Measurements from ENCODE around the gene ETFA.

ETFA gene

DNA sequence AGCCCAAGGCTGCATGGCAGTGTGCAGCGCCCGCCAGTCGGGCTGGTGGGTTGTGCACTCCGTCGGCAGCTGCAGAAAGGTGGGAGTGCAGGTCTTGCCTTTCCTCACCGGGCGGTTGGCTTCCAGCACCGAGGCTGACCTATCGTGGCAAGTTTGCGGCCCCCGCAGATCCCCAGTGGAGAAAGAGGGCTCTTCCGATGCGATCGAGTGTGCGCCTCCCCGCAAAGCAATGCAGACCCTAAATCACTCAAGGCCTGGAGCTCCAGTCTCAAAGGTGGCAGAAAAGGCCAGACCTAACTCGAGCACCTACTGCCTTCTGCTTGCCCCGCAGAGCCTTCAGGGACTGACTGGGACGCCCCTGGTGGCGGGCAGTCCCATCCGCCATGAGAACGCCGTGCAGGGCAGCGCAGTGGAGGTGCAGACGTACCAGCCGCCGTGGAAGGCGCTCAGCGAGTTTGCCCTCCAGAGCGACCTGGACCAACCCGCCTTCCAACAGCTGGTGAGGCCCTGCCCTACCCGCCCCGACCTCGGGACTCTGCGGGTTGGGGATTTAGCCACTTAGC lies 29.6 kb upstream of the ETFA start:
- DNase-seq (ENCODE audit: low spot score), result no peak

DNA sequence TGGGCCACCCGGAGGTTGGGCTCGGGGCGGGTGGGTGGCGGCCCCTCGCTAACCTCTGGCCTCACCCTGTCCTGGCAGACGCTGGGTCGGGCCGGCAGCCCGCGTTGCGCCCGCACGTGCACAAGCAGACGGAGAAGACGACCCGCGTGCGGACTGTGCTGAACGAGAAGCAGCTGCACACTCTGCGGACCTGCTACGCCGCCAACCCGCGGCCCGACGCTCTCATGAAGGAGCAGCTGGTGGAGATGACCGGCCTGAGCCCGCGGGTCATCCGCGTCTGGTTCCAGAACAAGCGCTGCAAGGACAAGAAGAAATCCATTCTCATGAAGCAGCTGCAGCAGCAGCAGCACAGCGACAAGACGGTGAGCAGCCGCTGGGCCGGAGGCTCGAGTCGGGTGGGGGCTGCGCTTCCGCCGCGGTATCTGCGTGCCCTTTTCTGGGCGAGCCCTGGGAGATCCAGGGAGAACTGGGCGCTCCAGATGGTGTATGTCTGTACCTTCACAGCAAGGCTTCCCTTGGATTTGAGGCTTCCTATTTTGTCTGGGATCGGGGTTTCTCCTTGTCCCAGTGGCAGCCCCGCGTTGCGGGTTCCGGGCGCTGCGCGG lies 29.0 kb upstream of the ETFA start:
- DNase-seq (ENCODE audit: low spot score), result no peak

DNA sequence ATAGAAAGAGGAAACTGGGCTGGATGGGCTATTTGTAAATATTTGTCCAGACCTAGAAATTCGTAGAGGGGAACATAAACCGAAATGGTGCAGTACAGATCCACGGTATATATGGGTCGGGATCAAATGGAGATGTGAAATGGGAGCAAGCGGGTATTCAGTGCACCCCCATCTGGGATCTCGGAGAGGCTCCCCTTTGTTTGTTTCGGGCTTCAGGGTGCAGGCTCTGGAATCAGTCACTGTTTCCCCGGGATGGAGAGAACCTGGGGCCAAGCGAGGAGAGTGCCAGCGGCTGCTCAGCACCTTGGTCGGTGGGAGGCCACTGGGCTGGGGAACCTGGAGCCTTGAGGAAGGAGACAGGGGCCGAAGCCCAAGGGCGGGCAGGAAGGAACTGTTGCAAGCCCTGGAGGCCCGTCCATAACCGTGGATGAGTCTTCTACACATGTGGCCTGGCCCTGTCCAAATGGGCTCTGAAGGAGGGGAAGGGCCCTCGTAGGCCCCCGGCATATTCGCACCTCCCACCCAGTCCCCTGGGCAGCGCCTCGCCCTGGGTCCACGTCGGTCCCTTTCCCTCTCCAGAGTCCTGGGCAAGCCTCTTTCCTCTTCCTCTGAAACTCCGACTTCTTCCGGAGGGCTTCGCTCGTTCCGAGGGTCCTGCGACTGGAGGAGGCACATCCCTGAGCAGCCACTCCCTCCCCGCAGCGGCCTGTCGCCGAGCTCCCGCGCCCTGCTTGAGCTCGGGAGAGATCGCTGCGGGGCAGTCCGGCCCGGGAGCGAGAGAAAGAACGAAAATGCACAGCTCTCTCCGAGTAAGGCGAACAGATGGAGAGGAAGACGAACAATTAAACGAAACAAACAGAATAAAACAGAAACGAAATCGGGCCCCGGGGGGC lies 28.3 kb upstream of the ETFA start:
- no peak for DNase-seq (ENCODE audit: low spot score)

DNA sequence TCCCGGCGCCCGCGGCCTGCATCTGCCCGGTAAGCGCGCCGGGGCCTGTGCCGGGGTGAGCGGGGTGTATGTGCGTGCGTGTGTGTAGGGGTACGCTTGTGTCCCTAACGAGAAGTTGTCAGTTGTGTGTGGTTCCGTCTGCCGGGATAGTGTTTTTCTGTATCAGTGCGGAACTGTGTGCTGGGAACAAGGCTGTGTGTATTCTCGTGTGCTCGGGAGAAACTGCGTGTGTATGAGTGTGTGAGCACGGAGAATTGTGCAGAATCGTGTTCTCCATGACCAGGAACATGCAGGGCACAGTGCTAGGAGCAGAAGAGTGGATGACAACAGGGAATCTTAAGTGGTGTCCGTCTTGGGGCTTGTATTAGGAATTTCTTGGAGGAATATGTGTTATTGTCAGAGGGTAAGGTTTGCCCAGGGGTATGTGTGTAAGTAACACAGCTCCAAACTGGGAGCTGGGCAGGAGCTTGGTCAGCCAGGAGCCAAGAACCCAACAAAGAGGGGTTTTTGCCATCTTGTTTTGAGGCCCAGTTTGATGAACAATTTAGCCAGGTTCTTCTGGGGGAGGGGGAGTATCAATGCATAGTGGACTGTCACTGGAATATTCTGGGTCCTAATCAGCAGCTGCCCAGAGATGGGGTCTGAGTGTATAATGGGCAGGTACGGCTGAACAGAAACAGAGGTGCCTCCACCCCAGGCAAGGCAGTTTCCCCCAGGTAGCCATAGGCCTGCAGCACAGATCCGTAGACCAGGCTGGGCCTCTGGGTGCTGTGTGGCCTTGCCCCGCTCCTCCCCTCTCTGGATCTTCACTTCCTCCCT lies 27.4 kb upstream of the ETFA start:
- no peak for DNase-seq (ENCODE audit: low spot score)

DNA sequence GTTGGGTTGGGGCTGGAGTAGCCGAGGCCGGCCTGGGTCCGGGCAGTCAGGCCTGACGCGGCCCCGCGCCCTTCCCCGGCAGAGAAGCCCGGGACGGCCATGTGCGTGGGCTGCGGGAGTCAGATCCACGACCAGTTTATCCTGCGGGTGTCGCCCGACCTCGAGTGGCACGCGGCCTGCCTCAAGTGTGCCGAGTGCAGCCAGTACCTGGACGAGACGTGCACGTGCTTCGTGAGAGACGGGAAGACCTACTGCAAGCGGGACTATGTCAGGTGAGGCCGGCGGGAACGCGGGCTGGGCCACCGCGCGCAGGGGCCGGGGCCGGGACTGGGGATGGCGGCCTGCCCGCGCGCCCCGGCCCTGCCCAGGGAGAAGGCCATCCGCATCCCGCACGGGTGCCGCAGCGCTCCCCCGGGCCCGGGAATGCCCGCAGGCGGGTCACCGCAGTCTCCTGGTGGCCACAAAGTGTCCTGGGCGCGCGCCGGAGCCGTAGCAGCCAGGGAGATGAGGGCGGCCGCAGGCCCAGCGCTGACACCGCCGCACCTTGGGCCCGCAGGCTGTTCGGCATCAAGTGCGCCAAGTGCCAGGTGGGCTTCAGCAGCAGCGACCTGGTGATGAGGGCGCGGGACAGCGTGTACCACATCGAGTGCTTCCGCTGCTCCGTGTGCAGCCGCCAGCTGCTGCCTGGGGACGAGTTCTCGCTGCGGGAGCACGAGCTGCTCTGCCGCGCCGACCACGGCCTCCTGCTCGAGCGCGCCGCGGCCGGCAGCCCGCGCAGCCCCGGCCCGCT lies 26.6 kb upstream of the ETFA start:
- DNase-seq (ENCODE audit: low spot score), result peak; percentile 42

DNA sequence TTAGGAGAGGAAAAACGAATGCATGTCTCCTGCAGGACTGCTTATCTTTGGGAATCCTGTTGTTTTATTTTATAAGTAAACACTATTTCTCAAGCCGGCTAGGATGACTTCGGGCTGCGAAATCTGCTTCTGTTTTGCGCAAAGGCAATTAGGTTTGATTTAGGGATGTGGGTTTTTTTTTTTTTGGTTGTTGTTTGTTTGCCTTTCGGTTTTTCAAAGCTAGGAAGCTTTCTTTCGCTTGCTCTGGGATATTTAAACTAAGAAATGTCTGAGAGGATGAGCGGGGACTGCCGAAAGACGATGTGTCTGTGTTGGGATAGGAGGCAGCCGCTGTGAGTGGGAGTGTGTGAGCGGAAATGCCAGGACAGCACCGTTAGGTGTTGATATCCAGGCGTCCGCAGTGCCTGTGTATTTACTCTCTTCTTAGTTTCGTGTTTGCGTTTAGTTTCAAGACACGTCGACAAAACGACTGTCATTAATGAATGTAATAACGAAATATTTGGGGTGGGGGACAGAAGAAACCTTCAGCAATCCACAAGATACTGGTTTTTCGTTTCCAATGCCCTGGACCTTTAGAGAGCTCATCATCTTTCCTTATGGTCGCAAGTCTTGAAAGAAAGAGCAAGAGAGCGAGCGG lies 25.9 kb upstream of the ETFA start:
- DNase-seq (ENCODE audit: low spot score), result peak; percentile 65

DNA sequence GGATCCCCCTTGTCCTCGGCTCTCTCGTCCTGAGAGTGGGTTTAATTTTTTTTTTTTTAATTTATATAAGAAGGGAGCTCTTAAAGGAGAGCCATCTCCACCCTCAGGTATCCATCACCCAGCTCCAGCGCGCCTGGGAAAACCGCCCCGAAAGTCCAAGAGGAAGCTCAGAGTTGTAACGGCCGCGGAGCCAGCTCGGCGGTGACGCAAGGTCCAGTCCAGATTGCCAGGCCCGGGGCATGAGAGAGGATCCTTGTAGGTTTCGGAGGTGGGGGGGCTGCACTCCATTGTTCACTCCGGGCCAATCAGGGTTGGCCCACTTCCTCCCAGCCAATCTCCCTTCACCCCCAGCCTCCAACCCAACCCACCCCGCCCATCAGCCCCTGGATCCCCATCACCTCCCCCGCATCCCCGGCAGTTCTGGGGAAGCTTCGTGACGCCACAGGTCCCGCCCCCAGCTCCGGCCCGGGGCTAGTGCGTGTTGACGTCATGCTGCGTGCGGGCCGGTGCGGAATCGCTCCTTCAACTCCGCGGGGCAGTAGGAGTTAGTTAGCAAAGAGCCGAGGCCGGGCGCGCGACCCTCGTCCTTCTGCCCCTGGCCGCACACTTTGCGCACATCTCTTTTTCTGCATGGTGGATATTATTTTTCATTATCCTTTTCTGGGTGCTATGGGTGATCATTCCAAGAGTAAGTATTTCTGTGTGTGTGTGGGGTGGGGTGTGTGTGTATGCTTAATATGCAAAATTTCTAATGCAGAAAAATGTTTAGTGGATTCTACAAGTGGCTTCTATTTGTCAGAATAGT lies 25.2 kb upstream of the ETFA start, which contains the start of gene ISL2:
Gene ISL2, plus strand, starts transcription at position 520 of the 805 bp plus-strand sequence. Its CDS starts 111 bp downstream, at position 631.
- peak; percentile 97 for DNase-seq (ENCODE audit: low spot score)

DNA sequence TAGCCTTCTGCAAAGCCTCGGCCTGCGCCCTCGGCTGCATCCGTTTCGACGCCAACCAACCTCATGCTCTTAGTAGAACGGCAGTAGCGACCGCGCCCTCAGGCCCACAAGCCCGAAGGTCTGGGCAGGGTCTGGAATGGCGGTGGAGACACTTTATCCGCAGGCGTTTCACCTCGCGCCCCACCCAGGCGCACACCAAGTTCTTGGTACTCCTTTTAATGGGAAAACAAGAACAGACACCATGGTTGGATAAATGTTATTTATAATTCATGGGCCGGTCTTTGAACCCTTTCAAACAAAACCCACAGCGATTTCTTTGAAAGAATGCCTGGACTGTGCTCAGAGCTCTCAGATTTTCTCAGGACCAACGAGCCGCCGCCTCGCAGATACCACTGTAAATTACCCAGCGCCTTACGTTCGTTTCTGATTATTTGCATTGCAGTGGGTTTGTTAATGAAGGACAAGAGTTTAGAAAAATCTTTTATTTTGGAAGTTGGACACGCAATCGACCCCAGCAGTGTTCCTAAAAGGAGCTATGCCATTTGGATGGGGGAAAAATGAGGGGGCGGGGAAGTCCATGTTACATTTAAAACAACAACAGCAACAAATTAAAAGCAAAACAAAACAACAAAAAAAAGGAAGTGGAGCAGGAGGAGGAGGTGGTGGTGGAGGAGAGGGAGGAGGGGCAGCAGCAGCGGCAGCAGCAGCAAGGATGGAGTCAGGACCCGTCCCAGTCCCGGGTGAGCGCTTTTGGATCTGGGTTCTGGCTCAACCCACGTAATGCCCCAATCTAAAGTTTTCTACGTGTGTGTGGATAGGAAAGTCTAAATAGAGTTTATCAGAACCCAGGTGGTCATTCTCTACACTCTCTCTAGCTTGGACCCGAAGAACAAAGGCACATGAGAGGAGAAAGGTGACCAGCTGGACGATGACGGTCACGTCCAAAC lies 24.3 kb upstream of the ETFA start:
- DNase-seq (ENCODE audit: low spot score), result peak; percentile 52

DNA sequence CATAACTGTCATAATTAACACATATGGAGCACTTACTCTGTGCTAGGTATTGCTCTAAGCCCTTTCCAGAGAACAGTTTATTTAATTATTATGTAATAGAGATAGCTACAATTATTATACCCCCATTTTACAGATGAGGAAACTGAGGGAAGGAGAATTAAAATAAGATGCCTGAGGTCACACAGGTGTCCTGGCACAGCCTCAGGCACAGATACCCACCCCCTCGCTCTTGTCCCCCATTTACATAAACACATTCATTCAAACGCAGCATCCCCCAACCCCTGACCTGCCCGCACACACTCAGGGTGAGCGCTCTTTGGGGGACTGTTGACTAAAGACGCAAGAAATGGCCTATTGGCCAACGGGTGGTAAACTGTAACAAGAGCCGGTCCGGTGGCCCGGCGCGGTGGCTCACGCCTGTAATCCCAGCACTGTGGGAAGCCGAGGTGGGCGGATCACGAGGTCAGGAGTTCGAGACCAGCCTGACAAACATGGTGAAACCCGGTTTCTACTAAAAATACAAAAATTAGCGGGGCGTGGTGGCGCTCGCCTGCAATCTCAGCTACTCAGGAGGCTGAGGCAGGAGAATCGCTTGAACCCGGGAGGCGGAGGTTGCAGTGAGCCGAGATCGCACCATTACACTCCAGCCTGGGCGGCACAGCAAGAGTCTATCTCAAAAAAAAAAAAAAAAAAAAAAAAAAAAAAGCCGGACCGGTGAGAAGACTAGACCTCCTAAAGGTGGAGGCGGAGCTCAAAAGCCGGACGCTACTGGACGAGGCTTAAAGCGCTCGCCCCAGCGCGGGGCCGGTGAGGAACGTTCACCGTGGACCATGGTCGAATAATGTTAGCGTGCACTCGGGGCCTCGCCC lies 23.4 kb upstream of the ETFA start:
- no peak for DNase-seq (ENCODE audit: low spot score)

DNA sequence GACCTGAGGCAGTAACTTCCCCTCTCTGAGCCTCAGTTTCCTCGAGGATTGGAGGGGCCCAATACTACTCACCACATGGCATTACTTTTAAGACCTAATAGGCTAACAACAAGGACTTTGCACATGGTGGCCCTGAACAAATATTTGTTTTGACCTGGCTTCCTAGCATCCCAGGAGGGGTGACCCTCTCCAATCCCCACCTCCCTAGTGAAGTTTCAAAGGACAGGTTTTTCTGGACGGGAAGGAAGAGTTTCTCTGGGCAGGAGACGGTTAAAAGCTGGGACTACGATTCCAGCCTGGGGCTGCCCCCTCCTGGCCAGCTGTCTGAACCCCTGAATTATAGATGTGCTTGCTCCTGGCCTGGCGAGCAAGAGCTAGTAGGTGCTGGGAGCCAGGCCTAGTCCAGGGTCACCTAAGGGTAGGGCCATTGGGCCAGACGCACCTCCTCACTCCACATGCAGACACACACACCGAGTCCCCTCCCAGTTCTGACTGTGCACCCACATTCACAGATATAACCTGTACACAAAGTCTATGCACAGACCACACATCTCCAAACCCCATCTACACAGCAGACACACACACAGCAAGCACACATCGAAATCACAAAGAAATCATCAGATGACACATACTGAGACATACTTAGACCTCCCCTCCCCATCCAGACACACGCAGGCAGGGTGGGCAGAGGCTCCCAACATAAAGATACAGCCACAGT lies 22.6 kb upstream of the ETFA start:
- peak; percentile 49 for DNase-seq (ENCODE audit: low spot score)

DNA sequence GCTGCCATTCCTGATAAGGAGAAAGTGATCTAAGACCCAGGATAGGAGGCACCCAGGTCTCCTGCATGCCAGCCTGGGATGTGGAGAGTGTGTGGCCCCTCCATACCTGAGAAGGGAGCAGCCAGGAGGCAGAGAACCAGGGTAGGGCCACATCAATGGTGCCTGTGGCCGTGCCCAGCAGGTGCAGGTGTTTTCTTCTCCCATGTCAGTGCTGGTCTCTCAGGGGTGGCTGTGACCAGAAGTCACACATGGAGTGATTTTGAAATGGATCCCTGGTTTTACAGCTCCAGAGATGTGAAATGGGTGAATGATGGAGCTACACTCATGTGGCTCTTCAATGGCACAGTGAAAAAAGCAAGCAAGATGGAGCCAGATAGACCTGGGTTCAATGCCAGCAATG lies 22.0 kb upstream of the ETFA start:
- no peak for DNase-seq (ENCODE audit: low spot score)

DNA sequence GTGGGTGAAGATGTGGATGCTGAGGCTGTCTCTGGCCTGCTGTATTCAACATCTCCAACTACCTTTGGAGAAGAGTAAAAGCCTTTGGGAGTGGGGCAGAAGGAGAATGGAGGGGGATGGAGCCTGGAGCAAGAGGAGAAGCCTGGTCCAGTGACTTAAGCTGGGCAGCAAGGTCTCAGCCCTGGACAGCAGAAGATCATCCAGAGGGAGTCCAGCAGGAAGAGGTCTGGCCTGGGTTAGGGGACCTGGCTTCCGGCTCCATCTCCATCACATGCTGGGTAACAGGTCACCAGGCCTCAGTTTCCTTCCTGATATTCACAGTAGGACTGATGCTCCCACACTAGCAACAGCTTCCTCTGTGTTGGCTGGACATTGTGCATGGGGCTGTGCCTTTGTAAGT lies 21.5 kb upstream of the ETFA start:
- no peak for DNase-seq (ENCODE audit: low spot score)

DNA sequence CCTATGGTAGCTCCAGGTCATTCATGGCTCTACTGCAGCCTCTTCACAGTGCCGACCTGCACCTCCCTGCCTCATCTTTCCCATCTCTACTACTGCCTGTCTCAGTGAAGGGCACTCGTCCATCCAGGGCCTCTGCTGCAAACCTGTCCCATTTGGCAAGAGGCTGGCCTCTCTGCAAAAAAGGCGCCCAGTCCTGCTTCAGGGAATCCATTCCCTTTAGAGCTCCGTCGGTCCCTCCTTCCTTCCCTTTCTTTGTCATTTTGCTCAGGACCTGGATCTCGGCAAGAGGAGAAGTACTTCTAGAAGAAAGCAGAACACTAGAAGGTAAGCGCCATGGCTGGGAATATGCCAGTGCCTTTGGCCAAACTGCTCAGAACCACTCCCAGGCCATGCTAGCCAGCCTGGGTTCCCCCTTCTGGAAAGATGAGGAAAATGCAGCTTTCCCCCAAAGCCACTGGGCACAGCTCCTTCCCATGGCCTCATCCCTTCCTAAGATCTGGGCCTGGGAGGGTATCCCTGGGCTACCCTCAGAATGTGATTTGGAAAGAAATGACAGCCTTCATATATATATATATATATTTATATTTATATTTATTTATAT lies 18.9 kb upstream of the ETFA start:
- peak; percentile 75 for DNase-seq (ENCODE audit: low spot score)

DNA sequence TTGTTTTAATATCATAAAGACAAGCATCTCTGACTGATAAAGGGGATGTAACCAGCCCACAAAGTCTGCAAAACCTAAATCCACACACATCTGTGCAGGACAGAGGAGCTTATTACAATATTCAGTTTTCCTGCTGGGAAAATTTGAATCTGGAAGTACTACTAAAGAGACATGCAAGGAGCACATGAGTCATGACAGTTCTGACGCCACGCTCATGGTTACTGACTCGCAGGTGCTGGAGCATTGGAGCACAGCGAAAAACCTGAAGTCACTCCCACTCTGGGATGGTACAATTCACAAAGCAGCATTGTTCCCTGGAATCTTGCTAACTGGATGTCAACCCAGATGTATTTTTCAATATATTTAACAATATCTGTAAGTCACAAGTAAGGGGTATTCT lies 17.7 kb upstream of the ETFA start:
- DNase-seq (ENCODE audit: low spot score), result no peak

DNA sequence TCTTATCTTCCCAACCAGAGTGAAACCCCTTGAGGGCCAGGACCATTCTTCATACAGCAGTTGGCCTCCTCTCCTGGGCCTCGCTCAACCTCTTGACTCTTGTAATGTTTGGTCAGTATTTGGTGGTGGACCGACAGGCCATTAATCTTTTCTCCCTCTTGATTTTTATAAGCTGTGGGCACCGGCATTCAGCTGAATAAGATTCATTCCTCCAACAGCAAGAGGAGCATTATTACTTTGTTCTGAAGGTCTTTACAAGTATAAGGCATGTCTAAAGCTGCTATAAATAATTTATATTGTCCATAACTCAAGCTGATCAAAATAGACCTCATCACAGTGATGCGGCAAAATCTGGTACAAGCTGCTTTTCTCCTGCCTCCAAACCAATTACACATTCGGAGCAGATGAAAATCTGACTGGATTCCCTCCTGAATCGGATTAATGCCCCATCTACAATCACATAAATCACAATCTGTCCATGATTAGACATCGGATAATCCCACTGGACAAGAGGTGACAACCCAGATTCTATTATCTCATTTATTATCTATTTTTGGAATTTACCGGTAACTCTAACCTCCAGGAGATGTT lies 16.9 kb upstream of the ETFA start:
- DNase-seq (ENCODE audit: low spot score), result no peak

Measured in SK-N-DZ (cell line).